Mesodermal cell (in vitro differentiated cells): ENCODE results near the gene TRIM67.
A peak's percentile ranks its signal among the peaks of the same experiment; 100 is the strongest.

ENCODE experiments used
- H3K27ac ChIP-seq: 2 replicates; pipeline ENCODE4 v1.7.0; 2013; ENCODE audit warnings: mild to moderate bottlenecking, low read depth, low read length, moderate library complexity; ENCODE audit not compliant: severe bottlenecking
- H3K36me3 ChIP-seq: 2 replicates; pipeline ENCODE4 v1.7.1; 2013; ENCODE audit warnings: mild to moderate bottlenecking, low read length, moderate library complexity; ENCODE audit not compliant: control insufficient read depth, insufficient read depth
- H3K4me1 ChIP-seq: one replicate; pipeline ENCODE4 v1.7.1; 2013; ENCODE audit warnings: mild to moderate bottlenecking, low read length; ENCODE audit not compliant: insufficient read depth, control insufficient read depth, poor library complexity, severe bottlenecking
- H3K4me3 ChIP-seq: 2 replicates; pipeline ENCODE4 v1.7.0; 2013; ENCODE audit warnings: low read length, control low read depth, mild to moderate bottlenecking; ENCODE audit not compliant: insufficient read depth, poor library complexity, severe bottlenecking; ENCODE audit errors: extremely low read depth
- H3K9me3 ChIP-seq: 2 replicates; pipeline ENCODE4 v1.7.1; 2013; ENCODE audit warnings: mild to moderate bottlenecking, low read length, moderate library complexity; ENCODE audit not compliant: control insufficient read depth
- WGBS, 2 experiments: methylation state at CpG; one replicate each; pipeline ENCODE4 v1.1.5; 2013; ENCODE audit warnings: missing lambda C conversion rate in 2 of 2; ENCODE audit not compliant: insufficient coverage in 2 of 2; 5-methylcytosine and 5-hydroxymethylcytosine counted together

TRIM67 gene

DNA sequence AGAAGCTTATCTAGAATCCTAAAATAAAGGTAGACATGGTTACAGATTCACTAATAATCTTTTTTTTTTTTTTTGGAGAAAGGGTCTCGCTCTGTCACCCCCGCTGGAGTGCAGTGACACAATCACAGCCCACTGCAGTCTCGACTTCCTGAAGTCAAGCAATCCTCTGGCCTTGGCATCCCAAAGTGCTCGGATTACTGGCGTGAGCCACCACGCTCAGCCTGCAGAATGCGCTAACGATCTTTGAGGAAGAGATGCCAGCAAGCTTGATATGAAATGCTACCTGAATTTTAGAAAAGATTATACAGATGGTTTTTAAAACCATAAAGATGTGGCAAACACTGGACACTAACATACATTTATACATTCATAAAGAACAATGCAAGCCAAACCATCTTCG is 75.1 kb downstream of the TRIM67 start:
- 89 to 99% methylated on average over 5 of the region's 9 CpGs for WGBS, 2 experiments
- no peak overlapping the region for H3K27ac ChIP-seq
- no peaks in the 10 kb centered on the region for H3K9me3 ChIP-seq
- peaks cover 7% of the 10 kb centered on the region for H3K4me1 ChIP-seq
- peaks cover 26% of the 10 kb centered on the region for H3K36me3 ChIP-seq
- no peak overlapping the region for H3K4me3 ChIP-seq

DNA sequence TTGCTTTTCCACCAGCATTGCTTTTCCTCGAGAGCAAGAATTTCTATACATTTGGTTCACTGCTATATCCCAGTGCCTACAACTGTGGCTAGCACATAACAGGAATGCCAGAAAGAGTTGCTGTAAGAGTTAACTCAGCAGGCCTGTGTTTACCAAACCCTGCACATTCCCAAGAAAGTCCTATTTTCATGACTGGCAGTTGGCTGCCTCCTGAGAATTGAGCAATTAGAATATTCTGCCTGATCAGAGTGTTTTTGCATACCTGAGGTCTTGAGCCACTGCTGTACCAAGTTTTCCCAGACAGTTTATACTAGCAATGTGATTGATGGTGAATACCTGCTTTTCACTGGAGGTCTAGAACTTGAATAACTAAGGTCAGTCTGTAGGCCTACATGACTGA is 76.4 kb downstream of the TRIM67 start:
- Histone ChIP-seq H3K9me3 (no peaks in the 10 kb centered on the region), H3K36me3 (peaks cover 26% of the 10 kb centered on the region), H3K27ac (no peak overlapping the region), H3K4me3 (no peak overlapping the region), H3K4me1 (peaks cover 13% of the 10 kb centered on the region)
- 100% methylated on average over 1 of the region's 1 CpG; no CpG with 5 or more reads in 1 of the 2 experiments for WGBS, 2 experiments

GRCh38 chr1:231240531-231240882 is 78.6 kb downstream of the TRIM67 start:
- WGBS, 2 experiments, result 8 to 11% methylated on average over 13 of the region's 13 CpGs
- Histone ChIP-seq H3K27ac (no peak overlapping the region), H3K4me3 (peak overlapping the region; percentile 69), H3K9me3 (no peaks in the 10 kb centered on the region), H3K4me1 (peaks cover 13% of the 10 kb centered on the region), H3K36me3 (peaks cover 26% of the 10 kb centered on the region)

DNA sequence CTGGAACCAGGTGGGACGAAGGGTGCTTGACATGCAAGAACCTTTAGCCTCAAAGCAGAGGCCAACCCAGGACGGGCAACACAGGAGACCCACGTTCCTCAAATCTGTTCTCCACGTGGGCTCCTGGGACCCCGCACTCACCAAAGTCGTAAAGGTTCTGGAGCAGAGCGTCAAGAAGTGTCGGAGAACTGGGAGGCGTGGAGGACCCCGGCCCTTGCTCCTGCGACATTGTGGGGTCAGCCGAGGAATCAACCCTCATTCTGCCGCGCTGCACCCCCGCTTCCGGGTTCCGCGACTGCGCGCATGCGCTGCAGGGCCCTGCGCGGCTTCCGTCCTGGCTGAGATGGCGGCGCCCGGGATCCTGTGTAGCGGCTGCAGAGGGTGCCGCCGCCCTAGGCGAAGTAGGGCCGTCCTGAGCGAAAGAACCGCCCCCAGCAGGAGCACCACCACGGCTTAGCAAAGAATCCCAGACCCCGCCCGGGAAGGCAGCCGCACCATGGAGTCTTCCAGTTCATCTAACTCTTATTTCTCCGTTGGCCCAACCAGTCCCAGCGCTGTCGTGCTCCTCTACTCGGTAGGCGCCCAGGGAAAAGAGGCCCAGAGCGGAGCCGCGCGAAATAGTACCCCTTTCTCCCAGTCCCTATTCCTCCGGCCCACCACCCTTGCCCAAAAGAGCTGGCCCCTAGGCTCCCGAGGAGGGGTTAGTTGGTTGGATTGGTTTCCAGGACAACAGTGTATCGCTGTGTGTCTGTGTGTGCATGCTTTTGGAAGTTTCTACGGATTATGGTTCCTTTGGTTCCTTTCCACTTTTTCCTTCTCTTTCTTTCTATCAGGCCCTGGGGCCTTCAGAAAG is 79.3 kb downstream of the TRIM67 start, which contains the start of gene GNPAT:
Gene GNPAT (plus strand): TSS at position 330 of the 853 bp plus-strand sequence. CDS start 167 bp downstream, at position 497.
- no peaks in the 10 kb centered on the region for H3K9me3 ChIP-seq
- peak within 1 kb of the TSS; percentile 37 for H3K27ac ChIP-seq
- H3K4me3 ChIP-seq, result peak within 1 kb of the TSS; percentile 69
- peaks cover 26% of the 10 kb centered on the region for H3K36me3 ChIP-seq
- WGBS, 2 experiments, result 0% methylated on average over 33 to 42 of the region's 51 CpGs
- H3K4me1 ChIP-seq, result peaks cover 13% of the 10 kb centered on the region

GRCh38 chr1:231241750-231242149 is 79.9 kb downstream of the TRIM67 start:
- Histone ChIP-seq H3K4me1 (peaks cover 13% of the 10 kb centered on the region), H3K4me3 (peak overlapping the region; percentile 69), H3K36me3 (peaks cover 22% of the 10 kb centered on the region), H3K9me3 (no peaks in the 10 kb centered on the region), H3K27ac (peak overlapping the region; percentile 37)
- 0% methylated on average over 2 to 7 of the region's 10 CpGs for WGBS, 2 experiments

- Histone ChIP-seq H3K9me3 (no peaks in the 10 kb centered on the region), H3K4me1 (peaks cover 13% of the 10 kb centered on the region), H3K27ac (no peak overlapping the region), H3K36me3 (peaks cover 18% of the 10 kb centered on the region), H3K4me3 (peak overlapping the region; percentile 69)
- 57 to 75% methylated on average over 1 of the region's 5 CpGs for WGBS, 2 experiments
Observed at GRCh38 chr1:231242516-231243198, 80.8 kb downstream of the TRIM67 start.

DNA sequence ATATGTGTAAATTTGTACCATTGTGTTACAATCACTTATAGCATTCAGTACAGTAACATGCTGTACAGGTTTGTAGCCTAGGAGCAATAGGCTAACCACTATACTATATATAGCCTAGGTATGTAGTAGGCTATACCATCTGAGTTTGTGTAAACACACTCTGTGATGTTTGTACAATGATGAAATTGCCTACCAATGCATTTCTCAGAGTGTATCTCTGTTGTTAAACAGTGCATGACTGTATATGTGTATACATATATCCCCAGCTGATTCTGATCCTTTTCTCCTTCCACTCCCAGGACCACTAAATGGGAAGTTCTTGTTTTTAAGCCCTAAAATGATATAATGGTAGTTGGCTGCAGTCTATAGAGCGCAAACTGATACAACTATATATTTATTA is 86.9 kb downstream of the TRIM67 start:
- WGBS, 2 experiments, result no CpG with 5 or more reads among the region's 1 CpG
- Histone ChIP-seq H3K36me3 (peaks cover 42% of the 10 kb centered on the region), H3K27ac (no peak overlapping the region), H3K4me1 (no peaks in the 10 kb centered on the region), H3K9me3 (no peaks in the 10 kb centered on the region), H3K4me3 (no peak overlapping the region)

DNA sequence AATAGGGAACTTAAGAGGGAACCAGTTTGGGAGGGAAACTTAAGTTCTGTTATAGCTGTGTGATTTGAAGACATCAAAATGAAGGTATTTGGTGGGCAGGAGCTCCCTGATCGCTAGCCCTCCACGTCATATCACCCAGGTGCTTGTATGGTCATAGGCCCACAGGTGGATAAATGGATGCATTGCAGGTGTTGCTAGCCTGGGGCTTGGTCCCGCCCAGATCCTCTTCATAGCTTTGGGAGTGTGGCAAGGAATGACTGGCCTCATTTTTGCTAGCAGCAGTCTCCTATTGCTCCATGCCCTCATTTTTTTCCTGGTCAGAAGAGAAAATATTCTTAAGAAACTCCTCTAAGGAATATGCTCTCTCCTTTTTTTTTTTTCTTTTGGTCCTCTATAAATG is 90.5 kb downstream of the TRIM67 start:
- Histone ChIP-seq H3K9me3 (no peaks in the 10 kb centered on the region), H3K4me1 (no peaks in the 10 kb centered on the region), H3K4me3 (no peak overlapping the region), H3K27ac (no peak overlapping the region), H3K36me3 (peaks cover 63% of the 10 kb centered on the region)
- 91 to 95% methylated on average over 3 of the region's 3 CpGs for WGBS, 2 experiments

DNA sequence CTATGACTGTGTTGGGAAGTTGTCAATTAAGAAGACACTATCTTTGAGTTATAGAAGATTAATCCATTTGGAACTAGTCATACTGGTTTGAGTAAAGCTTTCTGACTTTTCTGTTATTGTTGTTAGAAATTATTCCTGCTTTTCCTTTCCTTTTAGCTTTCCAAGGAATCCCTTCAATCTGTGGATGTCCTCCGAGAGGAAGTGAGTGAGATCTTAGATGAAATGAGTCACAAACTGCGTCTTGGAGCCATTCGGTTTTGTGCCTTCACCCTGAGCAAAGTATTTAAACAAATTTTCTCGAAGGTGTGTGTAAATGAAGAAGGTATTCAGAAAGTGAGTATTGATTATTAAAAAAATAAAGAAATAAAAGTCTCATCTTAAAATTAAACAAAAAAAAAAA is 98.5 kb downstream of the TRIM67 start:
- no CpG with 5 or more reads among the region's 4 CpGs for WGBS, 2 experiments
- Histone ChIP-seq H3K27ac (no peak overlapping the region), H3K36me3 (peaks cover 85% of the 10 kb centered on the region), H3K9me3 (peaks cover 14% of the 10 kb centered on the region), H3K4me3 (no peak overlapping the region), H3K4me1 (no peaks in the 10 kb centered on the region)

GRCh38 chr1:231264642-231265041 is 102.8 kb downstream of the TRIM67 start:
- H3K27ac ChIP-seq, result no peak overlapping the region
- H3K4me1 ChIP-seq, result no peaks in the 10 kb centered on the region
- WGBS, 2 experiments, result 100% methylated on average over 1 of the region's 1 CpG
- peaks cover 84% of the 10 kb centered on the region for H3K36me3 ChIP-seq
- peaks cover 4% of the 10 kb centered on the region for H3K9me3 ChIP-seq
- H3K4me3 ChIP-seq, result no peak overlapping the region

- Histone ChIP-seq H3K9me3 (no peaks in the 10 kb centered on the region), H3K4me1 (no peaks in the 10 kb centered on the region), H3K36me3 (peaks cover 84% of the 10 kb centered on the region), H3K4me3 (no peak overlapping the region), H3K27ac (no peak overlapping the region)
- WGBS, 2 experiments, result 100% methylated on average over 2 of the region's 3 CpGs; no CpG with 5 or more reads in 1 of the 2 experiments
Observed at GRCh38 chr1:231265379-231265778, 103.5 kb downstream of the TRIM67 start.
